ENCODE results near the gene SH3GL1. TPM values are rescaled to one million over a fixed set of nuclear protein-coding genes. Genes with fewer than 3 reads are reported as not detected.

The SH3GL1 gene
- total and polyA plus RNA-seq, 12 donors, result 20.9 to 112 (median 87.4) TPM

GRCh38 chr19:4380254-4380727, 20.1 kb downstream of the SH3GL1 start:
- Histone ChIP-seq H3K4me1 (replicated peaks in 1 of 2) (peaks cover 51 to 69% of the 10 kb centered on the region in 2 donors), H3K36me3 (replicated peaks in 1 of 2) (peaks cover 0 to 15% of the 10 kb centered on the region in 2 donors), H3K9me3 (replicated peaks in 1 of 3) (no peaks in the 10 kb centered on the region), H3K4me3 (no peak overlapping the region), H3K27ac (peak overlapping the region in 3 of 5 donors; percentile 69 to 92 (median 85)), H3K27me3 (no peaks in the 10 kb centered on the region)
- DNase-seq, result peak in 5 of 7 donors; percentile 36 to 65 (median 47)
- no peak for TF ChIP-seq POLR2A (IDR thresholded peaks at IDR 0.05)
- TF ChIP-seq CTCF (IDR thresholded peaks at IDR 0.05), result no peak
- intact Hi-C loops (cut with DNase I), result no loop called here
- 39 to 61% (median 48%) methylated on average over 11 to 17 of the region's 17 CpGs for WGBS, 4 donors

GRCh38 chr19:4379383-4380253, 20.7 kb downstream of the SH3GL1 start:
- DNase-seq, result peak; percentile 30 to 87 (median 80)
- Histone ChIP-seq H3K36me3 (replicated peaks in 1 of 2) (peaks cover 0 to 15% of the 10 kb centered on the region in 2 donors), H3K4me1 (replicated peaks in 1 of 2) (peaks cover 53 to 69% of the 10 kb centered on the region in 2 donors), H3K27me3 (no peaks in the 10 kb centered on the region), H3K4me3 (no peak overlapping the region), H3K27ac (peak overlapping the region in 4 of 5 donors; percentile 36 to 92 (median 77)), H3K9me3 (replicated peaks in 1 of 3) (no peaks in the 10 kb centered on the region)
- WGBS, 4 donors, result 32 to 56% (median 49%) methylated on average over 12 to 20 of the region's 20 CpGs
- TF ChIP-seq CTCF (IDR thresholded peaks at IDR 0.05) (no peak), POLR2A (IDR thresholded peaks at IDR 0.05) (no peak)
- intact Hi-C loops (cut with DNase I), result no loop called here

GRCh38 chr19:4378886-4379285, 21.5 kb downstream of the SH3GL1 start:
- Histone ChIP-seq H3K9me3 (replicated peaks in 1 of 3) (no peaks in the 10 kb centered on the region), H3K27ac (peak overlapping the region in 3 of 5 donors; percentile 69 to 92 (median 85)), H3K4me1 (replicated peaks in 1 of 2) (peaks cover 61 to 70% of the 10 kb centered on the region in 2 donors), H3K36me3 (replicated peaks in 1 of 2) (peaks cover 0 to 8% of the 10 kb centered on the region in 2 donors), H3K4me3 (no peak overlapping the region), H3K27me3 (no peaks in the 10 kb centered on the region)
- 48 to 75% (median 58%) methylated on average over 8 to 11 of the region's 11 CpGs for WGBS, 4 donors
- TF ChIP-seq CTCF (IDR thresholded peaks at IDR 0.05) (no peak), POLR2A (IDR thresholded peaks at IDR 0.05) (peak in 1 of 2 donors; percentile 10)
- peak in 4 of 7 donors; percentile 35 to 72 (median 44) for DNase-seq
- intact Hi-C loops (cut with DNase I), result no loop called here

DNA sequence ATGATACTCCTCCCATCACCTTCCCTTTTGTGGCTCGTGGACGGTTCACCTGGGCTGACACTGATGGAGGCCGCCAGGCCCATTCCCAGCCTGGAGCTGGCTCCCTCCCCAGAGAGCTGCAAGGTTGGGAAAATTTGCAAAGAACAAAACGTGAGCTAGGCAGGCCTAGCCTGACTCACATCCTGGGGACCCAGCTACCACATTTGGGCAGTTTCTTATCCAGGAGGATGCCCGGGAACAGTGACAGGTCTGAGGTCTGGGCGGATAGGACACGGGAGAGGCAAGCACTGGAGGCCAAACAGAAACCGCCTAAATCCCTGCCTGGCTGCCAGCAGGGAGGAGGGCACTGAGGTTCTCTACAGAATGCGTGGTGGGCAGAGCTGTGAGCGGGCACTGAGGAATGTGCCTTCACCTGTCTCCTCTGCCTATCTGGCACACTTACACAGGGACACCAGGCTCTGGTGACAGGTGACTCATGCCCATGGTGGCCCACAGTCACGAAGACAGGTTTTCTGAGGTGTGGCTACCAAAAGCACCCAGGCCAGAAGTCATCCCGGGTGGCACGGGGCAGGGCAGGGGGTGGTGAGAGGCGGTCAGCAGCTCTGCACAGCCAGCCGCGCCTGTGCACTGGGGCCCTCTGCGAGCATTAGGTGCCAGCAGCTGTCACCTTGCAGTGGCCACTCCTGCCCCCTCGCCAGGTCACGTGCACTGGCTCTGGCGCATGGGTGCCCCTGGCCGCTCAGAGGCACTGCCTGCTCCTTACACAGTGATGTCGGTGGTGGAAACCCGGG, 23.2 kb downstream of the SH3GL1 start:
- Histone ChIP-seq H3K36me3 (replicated peaks in 1 of 2) (no peaks in the 10 kb centered on the region), H3K4me3 (no peak overlapping the region), H3K27ac (peak overlapping the region in 4 of 5 donors; percentile 47 to 96 (median 90)), H3K27me3 (no peaks in the 10 kb centered on the region), H3K4me1 (replicated peaks in 1 of 2) (peaks cover 78 to 87% of the 10 kb centered on the region in 2 donors), H3K9me3 (replicated peaks in 1 of 3) (no peaks in the 10 kb centered on the region)
- DNase-seq, result peak in 5 of 7 donors; percentile 27 to 66 (median 56)
- WGBS, 4 donors, result 47 to 79% (median 59%) methylated on average over 8 to 23 of the region's 23 CpGs
- TF ChIP-seq POLR2A (IDR thresholded peaks at IDR 0.05) (no peak), CTCF (IDR thresholded peaks at IDR 0.05) (no peak)
- intact Hi-C loops (cut with DNase I), result no loop called here
